WTC11 (cell line): Measurements from ENCODE around the gene TTLL11. TPM values are rescaled to one million over a fixed set of nuclear protein-coding genes. Genes with fewer than 3 reads are reported as not detected.

Source experiments
- ATAC-seq: fragments of 200-7000 bp; cut with Tn5 transposase; 2 replicates; pipeline ENCODE4 v1.10.0; 2021; ENCODE audit warnings: mild to moderate bottlenecking, moderate library complexity
- CTCF ChIA-PET: fragments of 300-600 bp; sonication (Branson Sonifier 250); formaldehyde crosslinking; loops from one replicate; lab custom pipeline; 2021; ENCODE audit warnings: antibody characterized with exemption; lab: Charles Lee
- POLR2A ChIA-PET: fragments of 350-600 bp; sonication (Branson Sonifier 250); formaldehyde crosslinking; loops from one replicate; lab custom pipeline; 2021; ENCODE audit warnings: antibody characterized with exemption; lab: Charles Lee
- DNase-seq: peaks from one replicate; pipeline ENCODE4 v3.0.0; 2021; ENCODE audit warnings: low spot score
- H3K27ac Mint-ChIP-seq: 2 replicates; pipeline ENCODE4 v1.8.0; 2021; ENCODE audit warnings: mixed read lengths
- H3K27me3 Mint-ChIP-seq: 2 replicates; pipeline ENCODE4 v1.8.0; 2021; ENCODE audit warnings: low read depth, mild to moderate bottlenecking, moderate library complexity, mixed read lengths
- H3K36me3 Mint-ChIP-seq: 2 replicates; pipeline ENCODE4 v1.8.0; 2021; ENCODE audit warnings: mixed read lengths
- H3K4me1 Mint-ChIP-seq: 2 replicates; pipeline ENCODE4 v1.8.0; 2022; ENCODE audit warnings: mixed read lengths
- H3K4me3 Mint-ChIP-seq: 2 replicates; pipeline ENCODE4 v1.8.0; 2021; ENCODE audit warnings: mild to moderate bottlenecking, moderate library complexity, mixed read lengths
- H3K9me3 Mint-ChIP-seq: 2 replicates; pipeline ENCODE4 v1.8.0; 2021; ENCODE audit warnings: mixed read lengths
- AFF4 ChIP-seq: sonication (generic); formaldehyde crosslinking; IDR thresholded peaks from 2 replicates; pipeline ENCODE4 v1.8.1; 2023; ENCODE audit warnings: mild to moderate bottlenecking, missing genetic modification reagents, borderline replicate concordance
- CREB1 ChIP-seq: sonication (generic); formaldehyde crosslinking; IDR thresholded peaks from 2 replicates; pipeline ENCODE4 v1.8.0; 2023; ENCODE audit warnings: mild to moderate bottlenecking, missing genetic modification reagents
- ELF4 ChIP-seq: sonication (generic); formaldehyde crosslinking; IDR thresholded peaks from 2 replicates; pipeline ENCODE4 v1.8.1; 2022; ENCODE audit warnings: low read depth, mild to moderate bottlenecking, moderate library complexity, missing genetic modification reagents
- EMX1 ChIP-seq: fragments of 250-450 bp; sonication (Bioruptor Pico); IDR thresholded peaks from 2 replicates; pipeline ENCODE4 v1.8.0; 2021; ENCODE audit warnings: mild to moderate bottlenecking
- ETV6 ChIP-seq: sonication (generic); formaldehyde crosslinking; IDR thresholded peaks from 2 replicates; pipeline ENCODE4 v1.8.1; 2022; ENCODE audit warnings: mild to moderate bottlenecking, missing genetic modification reagents
- MXD4 ChIP-seq: fragments of 250-450 bp; sonication (Bioruptor Pico); IDR thresholded peaks from 2 replicates; pipeline ENCODE4 v1.8.0; 2021; ENCODE audit warnings: mild to moderate bottlenecking, moderate library complexity, borderline replicate concordance
- NR1H2 ChIP-seq: sonication (generic); formaldehyde crosslinking; IDR thresholded peaks from 2 replicates; pipeline ENCODE4 v1.9.0; 2021; ENCODE audit warnings: mild to moderate bottlenecking, moderate library complexity, missing genetic modification reagents
- NR2C2 ChIP-seq: sonication (generic); formaldehyde crosslinking; IDR thresholded peaks from 2 replicates; pipeline ENCODE4 v1.8.0; 2022; ENCODE audit warnings: mild to moderate bottlenecking, missing genetic modification reagents
- SMAD4 ChIP-seq: sonication (generic); formaldehyde crosslinking; IDR thresholded peaks from 2 replicates; pipeline ENCODE4 v1.8.0; 2022; ENCODE audit warnings: mild to moderate bottlenecking, missing genetic modification reagents
- TP53 ChIP-seq: sonication (generic); formaldehyde crosslinking; IDR thresholded peaks from 2 replicates; pipeline ENCODE4 v1.8.1; 2023; ENCODE audit warnings: mild to moderate bottlenecking, missing genetic modification reagents
- USF1 ChIP-seq: sonication (generic); formaldehyde crosslinking; IDR thresholded peaks from 2 replicates; pipeline ENCODE4 v1.8.0; 2022; ENCODE audit warnings: mild to moderate bottlenecking, missing genetic modification reagents
- ZNF396 ChIP-seq: fragments of 250-450 bp; sonication (Bioruptor Pico); IDR thresholded peaks from 2 replicates; pipeline ENCODE4 v1.8.0; 2021; ENCODE audit warnings: mild to moderate bottlenecking, moderate library complexity, borderline replicate concordance
- ZNF423 ChIP-seq: fragments of 250-450 bp; sonication (Bioruptor Pico); IDR thresholded peaks from 2 replicates; pipeline ENCODE4 v2.1.2; 2022; ENCODE audit warnings: mild to moderate bottlenecking, moderate library complexity
- ZNF425 ChIP-seq: fragments of 250-450 bp; sonication (Bioruptor Pico); conservative IDR thresholded peaks from 2 replicates; pipeline ENCODE4 v1.9.0; 2021; ENCODE audit warnings: mild to moderate bottlenecking
- total RNA-seq: library from RNA; stranded (reverse); gene quantifications from 3 replicates; pipeline ENCODE4 v1.2.3, GENCODE V29; 2021
- TF ChIP-seq, protein P1 (sequence below): fragments of 250-450 bp; sonication (Bioruptor Pico); IDR thresholded peaks from 2 replicates; pipeline ENCODE4 v2.1.2; 2022; ENCODE audit warnings: mild to moderate bottlenecking, moderate library complexity
- TF ChIP-seq, protein P2 (sequence below): sonication (generic); formaldehyde crosslinking; IDR thresholded peaks from 2 replicates; pipeline ENCODE4 v1.8.0; 2022; ENCODE audit warnings: missing genetic modification reagents

Gene TTLL11
- total RNA-seq, 1 experiment from 2014 or later, result 1.1 TPM

DNA sequence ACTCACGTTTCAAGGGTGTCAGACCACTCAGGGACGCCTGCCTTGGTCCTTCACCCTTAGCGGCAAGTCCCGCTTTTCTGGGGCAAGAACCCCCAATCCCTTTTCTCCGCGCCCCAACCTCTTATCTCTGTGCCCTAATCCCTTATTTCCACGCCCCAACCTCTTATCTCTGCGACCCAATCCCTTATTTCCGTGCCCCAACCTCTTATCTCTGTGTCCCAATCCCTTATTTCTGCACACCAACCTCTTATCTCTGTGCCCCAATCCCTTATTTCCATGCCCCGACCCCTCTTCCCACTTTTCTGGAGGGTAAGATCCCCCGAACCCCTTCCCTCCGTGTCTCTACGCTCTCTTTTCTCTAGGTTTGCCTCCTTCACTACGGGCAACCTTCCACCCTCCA is 302.3 kb downstream of the TTLL11 start:
- ChIA-PET CTCF (no interaction called here), POLR2A (no interaction called here)
- peaks cover 40% of the 10 kb centered on the region for H3K4me1 Mint-ChIP-seq
- DNase-seq (no peak), ATAC-seq (no peak)
- H3K27ac Mint-ChIP-seq, result no peak overlapping the region
- peaks cover 20% of the 10 kb centered on the region for H3K36me3 Mint-ChIP-seq
- no peak for TF ChIP-seq NR1H2
- TF ChIP-seq ZNF396, result no peak
- TF ChIP-seq ELF4 (CRISPR knock-in tag), result no peak
- TF ChIP-seq ZNF425 (CRISPR knock-in tag), result no peak
- TF ChIP-seq AFF4 (CRISPR knock-in tag), result no peak
- TF ChIP-seq SMAD4 (CRISPR knock-in tag), result no peak
- TF ChIP-seq NR2C2 (CRISPR knock-in tag), result no peak
- TF ChIP-seq, protein P1, sequence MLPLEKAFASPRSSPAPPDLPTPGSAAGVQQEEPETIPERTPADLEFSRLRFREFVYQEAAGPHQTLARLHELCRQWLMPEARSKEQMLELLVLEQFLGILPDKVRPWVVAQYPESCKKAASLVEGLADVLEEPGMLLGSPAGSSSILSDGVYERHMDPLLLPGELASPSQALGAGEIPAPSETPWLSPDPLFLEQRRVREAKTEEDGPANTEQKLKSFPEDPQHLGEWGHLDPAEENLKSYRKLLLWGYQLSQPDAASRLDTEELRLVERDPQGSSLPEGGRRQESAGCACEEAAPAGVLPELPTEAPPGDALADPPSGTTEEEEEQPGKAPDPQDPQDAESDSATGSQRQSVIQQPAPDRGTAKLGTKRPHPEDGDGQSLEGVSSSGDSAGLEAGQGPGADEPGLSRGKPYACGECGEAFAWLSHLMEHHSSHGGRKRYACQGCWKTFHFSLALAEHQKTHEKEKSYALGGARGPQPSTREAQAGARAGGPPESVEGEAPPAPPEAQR (CRISPR knock-in tag), result no peak
- no peak for TF ChIP-seq USF1 (CRISPR knock-in tag)
- no peak for TF ChIP-seq ETV6
- no peak for TF ChIP-seq ZNF423 (CRISPR knock-in tag)
- TF ChIP-seq TP53 (CRISPR knock-in tag), result no peak
- TF ChIP-seq, protein P2, sequence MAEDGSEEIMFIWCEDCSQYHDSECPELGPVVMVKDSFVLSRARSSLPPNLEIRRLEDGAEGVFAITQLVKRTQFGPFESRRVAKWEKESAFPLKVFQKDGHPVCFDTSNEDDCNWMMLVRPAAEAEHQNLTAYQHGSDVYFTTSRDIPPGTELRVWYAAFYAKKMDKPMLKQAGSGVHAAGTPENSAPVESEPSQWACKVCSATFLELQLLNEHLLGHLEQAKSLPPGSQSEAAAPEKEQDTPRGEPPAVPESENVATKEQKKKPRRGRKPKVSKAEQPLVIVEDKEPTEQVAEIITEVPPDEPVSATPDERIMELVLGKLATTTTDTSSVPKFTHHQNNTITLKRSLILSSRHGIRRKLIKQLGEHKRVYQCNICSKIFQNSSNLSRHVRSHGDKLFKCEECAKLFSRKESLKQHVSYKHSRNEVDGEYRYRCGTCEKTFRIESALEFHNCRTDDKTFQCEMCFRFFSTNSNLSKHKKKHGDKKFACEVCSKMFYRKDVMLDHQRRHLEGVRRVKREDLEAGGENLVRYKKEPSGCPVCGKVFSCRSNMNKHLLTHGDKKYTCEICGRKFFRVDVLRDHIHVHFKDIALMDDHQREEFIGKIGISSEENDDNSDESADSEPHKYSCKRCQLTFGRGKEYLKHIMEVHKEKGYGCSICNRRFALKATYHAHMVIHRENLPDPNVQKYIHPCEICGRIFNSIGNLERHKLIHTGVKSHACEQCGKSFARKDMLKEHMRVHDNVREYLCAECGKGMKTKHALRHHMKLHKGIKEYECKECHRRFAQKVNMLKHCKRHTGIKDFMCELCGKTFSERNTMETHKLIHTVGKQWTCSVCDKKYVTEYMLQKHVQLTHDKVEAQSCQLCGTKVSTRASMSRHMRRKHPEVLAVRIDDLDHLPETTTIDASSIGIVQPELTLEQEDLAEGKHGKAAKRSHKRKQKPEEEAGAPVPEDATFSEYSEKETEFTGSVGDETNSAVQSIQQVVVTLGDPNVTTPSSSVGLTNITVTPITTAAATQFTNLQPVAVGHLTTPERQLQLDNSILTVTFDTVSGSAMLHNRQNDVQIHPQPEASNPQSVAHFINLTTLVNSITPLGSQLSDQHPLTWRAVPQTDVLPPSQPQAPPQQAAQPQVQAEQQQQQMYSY, result no peak
- TF ChIP-seq EMX1 (CRISPR knock-in tag), result no peak
- TF ChIP-seq CREB1, result no peak
- TF ChIP-seq MXD4, result no peak
- peaks cover 21% of the 10 kb centered on the region for H3K9me3 Mint-ChIP-seq
- no peak overlapping the region for H3K4me3 Mint-ChIP-seq
- H3K27me3 Mint-ChIP-seq, result peaks cover 5% of the 10 kb centered on the region; the same call in 1 of the 2 replicates
